Testis (tissue), 2 donors: ENCODE results near the gene PTPN6.

ENCODE experiments used
- CTCF ChIP-seq, 3 experiments: fragments of 450-650 bp in 2 of 3; fragments of 200-600 bp in 1 of 3; sonication (generic) in 1 of 3; IDR thresholded peaks; one replicate each; pipeline ENCODE4 v1.5.1; 2016 to 2019; ENCODE audit warnings: antibody characterized with exemption in 3 of 3, mild to moderate bottlenecking in 2 of 3, moderate library complexity in 1 of 3
- POLR2A ChIP-seq: fragments of 450-650 bp; IDR thresholded peaks from one replicate; pipeline ENCODE4 v1.6.1; 2017; ENCODE audit warnings: antibody characterized with exemption, mild to moderate bottlenecking, moderate library complexity

GRCh38 chr12:6959805-6960592 lies 8.8 kb downstream of the PTPN6 start:
- TF ChIP-seq CTCF (IDR thresholded peaks at IDR 0.05), result no peak
- TF ChIP-seq POLR2A, result no peak
